ENCODE data around the gene MAPKAPK3. TPM values are rescaled to one million over a fixed set of nuclear protein-coding genes. Genes with fewer than 3 reads are reported as not detected.

Gene MAPKAPK3
- total RNA-seq, 5 donors from 2014 or later (not counting 1 experiment from before 2014, with no cell fraction given) = 35.1 to 66.6 (median 53.0) TPM

- peaks cover 16 to 50% of the 10 kb centered on the region in 2 donors for H3K36me3 ChIP-seq (ENCODE audit: control insufficient read depth in 2 of 2, extremely low read depth in 1 of 2, insufficient read depth in 1 of 2, low read length in 1 of 2)
- ChIA-PET CTCF (interaction anchor here in 1 of 2 donors (1.5 kb wide), 1 partner anchor 13 kb away, joined by 3 read pairs; no protein-coding TSS in a partner anchor), POLR2A (no interaction called here)
- H3K4me3 ChIP-seq (ENCODE audit: control insufficient read depth in 1 of 2, extremely low read depth in 1 of 2, low read length in 1 of 2) = no peak overlapping the region
- ATAC-seq (replicated peaks in 1 of 4) = no peak
- no peak for DNase-seq
- peak overlapping the region; percentile 60 for H3K27ac ChIP-seq (ENCODE audit: low read length)
- Mint-ChIP-seq H3K27ac (peak overlapping the region; percentile 6 to 95), H3K4me1 (peaks cover 54 to 80% (median 74%) of the 10 kb centered on the region in 3 donors), H3K9me3 (no peaks in the 10 kb centered on the region), H3K36me3 (peaks cover 19% of the 10 kb centered on the region), H3K27me3 (no peaks in the 10 kb centered on the region), H3K4me3 (no peak overlapping the region)
- H3K27me3 ChIP-seq (replicated peaks in 1 of 2; ENCODE audit: control insufficient read depth in 2 of 2, extremely low read depth in 1 of 2, insufficient read depth in 2 of 2, low read length in 1 of 2) = no peaks in the 10 kb centered on the region
- peaks cover 31 to 93% of the 10 kb centered on the region in 2 experiments for H3K4me1 ChIP-seq (ENCODE audit: control insufficient read depth in 1 of 2, extremely low read depth in 1 of 2, insufficient read depth in 2 of 2, low read length in 2 of 2)
- H3K9me3 ChIP-seq = no peaks in the 10 kb centered on the region
- no CpG with 5 or more reads among the region's 2 CpGs for WGBS (ENCODE audit: insufficient coverage)
These were observed 39.6 kb upstream of the MAPKAPK3 start for GRCh38 chr3:50577348-50577747.

GRCh38 chr3:50580683-50581458 lies 36.1 kb upstream of the MAPKAPK3 start:
- POLR2A ChIA-PET = interaction anchor here in 1 of 2 donors (1.0 kb wide), 1 partner anchor 9 kb away, joined by 4 read pairs; no protein-coding TSS in a partner anchor

GRCh38 chr3:50581459-50581842 lies 35.5 kb upstream of the MAPKAPK3 start:
- H3K27me3 Mint-ChIP-seq = no peaks in the 10 kb centered on the region
- Histone ChIP-seq H3K36me3 (ENCODE audit: control insufficient read depth in 2 of 2, extremely low read depth in 1 of 2, insufficient read depth in 1 of 2, low read length in 1 of 2) (peaks cover 14 to 68% of the 10 kb centered on the region in 2 donors), H3K27ac (ENCODE audit: low read length) (no peak overlapping the region), H3K9me3 (no peaks in the 10 kb centered on the region), H3K4me1 (ENCODE audit: control insufficient read depth in 1 of 2, extremely low read depth in 1 of 2, insufficient read depth in 2 of 2, low read length in 2 of 2) (peaks cover 5 to 69% of the 10 kb centered on the region in 2 experiments), H3K4me3 (ENCODE audit: control insufficient read depth in 1 of 2, extremely low read depth in 1 of 2, low read length in 1 of 2) (no peak overlapping the region), H3K27me3 (replicated peaks in 1 of 2; ENCODE audit: control insufficient read depth in 2 of 2, extremely low read depth in 1 of 2, insufficient read depth in 2 of 2, low read length in 1 of 2) (no peaks in the 10 kb centered on the region)
- H3K9me3 Mint-ChIP-seq = no peaks in the 10 kb centered on the region
- DNase-seq (no peak), ATAC-seq (replicated peaks in 1 of 4) (peak in 1 of 4 experiments; percentile 14)
- 100% methylated on average over 1 of the region's 2 CpGs for WGBS (ENCODE audit: insufficient coverage)
- H3K27ac Mint-ChIP-seq = peak overlapping the region; percentile 79 to 85
- H3K4me1 Mint-ChIP-seq = peaks cover 20 to 54% (median 54%) of the 10 kb centered on the region in 3 donors
- ChIA-PET CTCF (interaction anchor here in 1 of 2 donors (1.0 kb wide), 1 partner anchor 10 kb away, joined by 3 read pairs; no protein-coding TSS in a partner anchor), POLR2A (interaction anchor here in 1 of 2 donors (0.5 to 1.0 kb wide), 2 partner anchors 8 to 10 kb away, joined by 3 to 4 read pairs; no protein-coding TSS in a partner anchor)
- peaks cover 32% of the 10 kb centered on the region for H3K36me3 Mint-ChIP-seq
- H3K4me3 Mint-ChIP-seq = peak overlapping the region in 1 of 3 donors; percentile 54

More at GRCh38 chr3:50580683-50581458, 36.1 kb upstream of the MAPKAPK3 start:
- CTCF ChIA-PET = interaction anchor here (0.9 to 1.0 kb wide), 2 partner anchors 9 to 10 kb away, joined by 3 to 4 read pairs; no protein-coding TSS in a partner anchor
- no peaks in the 10 kb centered on the region for H3K9me3 ChIP-seq
- no peak overlapping the region for H3K27ac ChIP-seq (ENCODE audit: low read length)
- ATAC-seq (replicated peaks in 1 of 4) (peak; percentile 82 to 85 (median 82)), DNase-seq (peak in 2 of 35 experiments; percentile 24 to 33)
- Mint-ChIP-seq H3K27ac (peak overlapping the region; percentile 79 to 85), H3K27me3 (no peaks in the 10 kb centered on the region), H3K36me3 (peaks cover 32% of the 10 kb centered on the region), H3K9me3 (no peaks in the 10 kb centered on the region), H3K4me3 (peak overlapping the region in 1 of 3 donors; percentile 54), H3K4me1 (peaks cover 23 to 60% (median 59%) of the 10 kb centered on the region in 3 donors)
- no peak overlapping the region for H3K4me3 ChIP-seq (ENCODE audit: control insufficient read depth in 1 of 2, extremely low read depth in 1 of 2, low read length in 1 of 2)
- no peaks in the 10 kb centered on the region for H3K27me3 ChIP-seq (replicated peaks in 1 of 2; ENCODE audit: control insufficient read depth in 2 of 2, extremely low read depth in 1 of 2, insufficient read depth in 2 of 2, low read length in 1 of 2)
- 93% methylated on average over 5 of the region's 9 CpGs for WGBS (ENCODE audit: insufficient coverage)
- H3K36me3 ChIP-seq (ENCODE audit: control insufficient read depth in 2 of 2, extremely low read depth in 1 of 2, insufficient read depth in 1 of 2, low read length in 1 of 2) = peaks cover 16 to 68% of the 10 kb centered on the region in 2 donors
- peaks cover 5 to 69% of the 10 kb centered on the region in 2 experiments for H3K4me1 ChIP-seq (ENCODE audit: control insufficient read depth in 1 of 2, extremely low read depth in 1 of 2, insufficient read depth in 2 of 2, low read length in 2 of 2)

- Mint-ChIP-seq H3K27me3 (no peaks in the 10 kb centered on the region), H3K36me3 (peaks cover 32% of the 10 kb centered on the region), H3K27ac (peak overlapping the region; percentile 43 to 69), H3K4me3 (peak overlapping the region in 1 of 3 donors; percentile 23), H3K4me1 (peaks cover 19 to 57% (median 53%) of the 10 kb centered on the region in 3 donors), H3K9me3 (no peaks in the 10 kb centered on the region)
- DNase-seq (no peak), ATAC-seq (replicated peaks in 1 of 4) (no peak)
- WGBS (ENCODE audit: insufficient coverage) = 90% methylated on average over 7 of the region's 9 CpGs
- ChIA-PET CTCF (interaction anchor here in 1 of 2 donors (1.0 kb wide), 1 partner anchor 9 kb away, joined by 3 read pairs; no protein-coding TSS in a partner anchor), POLR2A (interaction anchor here in 1 of 2 donors (0.5 kb wide), 1 partner anchor 9 kb away, joined by 3 read pairs; no protein-coding TSS in a partner anchor)
- Histone ChIP-seq H3K36me3 (ENCODE audit: control insufficient read depth in 2 of 2, extremely low read depth in 1 of 2, insufficient read depth in 1 of 2, low read length in 1 of 2) (peaks cover 11 to 64% of the 10 kb centered on the region in 2 donors), H3K27me3 (replicated peaks in 1 of 2; ENCODE audit: control insufficient read depth in 2 of 2, extremely low read depth in 1 of 2, insufficient read depth in 2 of 2, low read length in 1 of 2) (no peaks in the 10 kb centered on the region), H3K4me1 (ENCODE audit: control insufficient read depth in 1 of 2, extremely low read depth in 1 of 2, insufficient read depth in 2 of 2, low read length in 2 of 2) (peaks cover 5 to 69% of the 10 kb centered on the region in 2 experiments), H3K4me3 (ENCODE audit: control insufficient read depth in 1 of 2, extremely low read depth in 1 of 2, low read length in 1 of 2) (no peak overlapping the region), H3K27ac (ENCODE audit: low read length) (no peak overlapping the region), H3K9me3 (no peaks in the 10 kb centered on the region)
These were observed 34.9 kb upstream of the MAPKAPK3 start for GRCh38 chr3:50582083-50582482.

- no peak overlapping the region for H3K4me3 Mint-ChIP-seq
- no peaks in the 10 kb centered on the region for H3K9me3 Mint-ChIP-seq
- Histone ChIP-seq H3K9me3 (no peaks in the 10 kb centered on the region), H3K4me3 (ENCODE audit: control insufficient read depth in 1 of 2, extremely low read depth in 1 of 2, low read length in 1 of 2) (no peak overlapping the region), H3K27ac (ENCODE audit: low read length) (no peak overlapping the region), H3K27me3 (replicated peaks in 1 of 2; ENCODE audit: control insufficient read depth in 2 of 2, extremely low read depth in 1 of 2, insufficient read depth in 2 of 2, low read length in 1 of 2) (no peaks in the 10 kb centered on the region), H3K36me3 (ENCODE audit: control insufficient read depth in 2 of 2, extremely low read depth in 1 of 2, insufficient read depth in 1 of 2, low read length in 1 of 2) (peaks cover 4 to 48% of the 10 kb centered on the region in 2 donors), H3K4me1 (ENCODE audit: control insufficient read depth in 1 of 2, extremely low read depth in 1 of 2, insufficient read depth in 2 of 2, low read length in 2 of 2) (peaks cover 8 to 70% of the 10 kb centered on the region in 2 experiments)
- POLR2A ChIA-PET = no interaction called here
- DNase-seq (no peak), ATAC-seq (replicated peaks in 1 of 4) (no peak)
- peak overlapping the region; percentile 56 to 59 for H3K27ac Mint-ChIP-seq
- CTCF ChIA-PET = no interaction called here
- peaks cover 24% of the 10 kb centered on the region for H3K36me3 Mint-ChIP-seq
- 97% methylated on average over 6 of the region's 6 CpGs for WGBS (ENCODE audit: insufficient coverage)
- H3K4me1 Mint-ChIP-seq = peaks cover 37 to 63% (median 62%) of the 10 kb centered on the region in 3 donors
- no peaks in the 10 kb centered on the region for H3K27me3 Mint-ChIP-seq
These were observed 33.1 kb upstream of the MAPKAPK3 start for GRCh38 chr3:50583897-50584296.

GRCh38 chr3:50584391-50584790 lies 32.6 kb upstream of the MAPKAPK3 start:
- Mint-ChIP-seq H3K4me1 (peaks cover 42 to 68% (median 65%) of the 10 kb centered on the region in 3 donors), H3K36me3 (peaks cover 22% of the 10 kb centered on the region), H3K27me3 (no peaks in the 10 kb centered on the region), H3K9me3 (no peaks in the 10 kb centered on the region), H3K27ac (peak overlapping the region; percentile 47 to 53), H3K4me3 (no peak overlapping the region)
- 100% methylated on average over 2 of the region's 2 CpGs for WGBS (ENCODE audit: insufficient coverage)
- ChIA-PET POLR2A (no interaction called here), CTCF (no interaction called here)
- Histone ChIP-seq H3K36me3 (ENCODE audit: control insufficient read depth in 2 of 2, extremely low read depth in 1 of 2, insufficient read depth in 1 of 2, low read length in 1 of 2) (peaks cover 1 to 43% of the 10 kb centered on the region in 2 donors), H3K4me3 (ENCODE audit: control insufficient read depth in 1 of 2, extremely low read depth in 1 of 2, low read length in 1 of 2) (no peak overlapping the region), H3K27ac (ENCODE audit: low read length) (no peak overlapping the region), H3K27me3 (replicated peaks in 1 of 2; ENCODE audit: control insufficient read depth in 2 of 2, extremely low read depth in 1 of 2, insufficient read depth in 2 of 2, low read length in 1 of 2) (no peaks in the 10 kb centered on the region), H3K4me1 (ENCODE audit: control insufficient read depth in 1 of 2, extremely low read depth in 1 of 2, insufficient read depth in 2 of 2, low read length in 2 of 2) (peaks cover 10 to 74% of the 10 kb centered on the region in 2 experiments), H3K9me3 (no peaks in the 10 kb centered on the region)
- DNase-seq = no peak
- no peak for ATAC-seq (replicated peaks in 1 of 4)
